ENCODE measurements around the gene KRTDAP.

Gene KRTDAP

DNA sequence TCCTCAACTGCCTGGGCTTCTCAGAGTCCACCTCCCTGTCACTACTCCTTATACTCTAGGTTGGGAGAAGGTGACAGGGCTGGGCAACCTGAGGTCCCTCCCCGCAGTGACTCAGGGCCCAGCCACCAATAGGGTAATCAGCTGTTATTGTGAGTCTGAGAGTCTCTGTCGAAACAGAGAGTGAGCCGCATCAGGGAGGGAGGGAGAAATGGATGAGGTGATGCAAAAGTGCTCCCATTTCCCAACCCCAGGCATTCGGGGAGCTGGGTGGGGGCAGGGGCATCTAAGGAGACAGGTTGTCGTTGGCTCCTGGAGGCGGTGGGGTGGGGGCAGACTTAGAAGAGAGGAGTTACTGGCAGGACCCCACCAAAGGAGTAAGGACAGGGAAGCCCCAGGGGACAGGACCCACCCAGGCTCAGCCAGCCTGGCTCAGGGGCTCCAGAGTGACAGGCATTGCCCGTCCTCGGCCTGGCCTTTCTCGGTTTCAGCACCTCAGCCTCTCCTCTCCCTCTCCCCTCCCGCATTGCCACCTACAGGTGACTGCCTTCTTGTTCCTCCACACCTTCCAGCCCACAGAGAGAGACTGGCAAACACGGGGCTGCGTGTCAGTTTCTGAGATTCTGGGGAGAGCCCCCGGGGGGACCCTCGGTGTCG, 23.5 kb upstream of the KRTDAP start, which contains the start of gene DMKN:
Gene DMKN (minus strand): TSS at position 22 of the 654 bp plus-strand sequence. CDS start 174 bp downstream, outside the sequence.
- peak; percentile 65 for DNase-seq (ENCODE audit: low read depth)
- H3K4me3 ChIP-seq (ENCODE audit: low read depth, low read length), result peak within 1 kb of the TSS; percentile 13

DNA sequence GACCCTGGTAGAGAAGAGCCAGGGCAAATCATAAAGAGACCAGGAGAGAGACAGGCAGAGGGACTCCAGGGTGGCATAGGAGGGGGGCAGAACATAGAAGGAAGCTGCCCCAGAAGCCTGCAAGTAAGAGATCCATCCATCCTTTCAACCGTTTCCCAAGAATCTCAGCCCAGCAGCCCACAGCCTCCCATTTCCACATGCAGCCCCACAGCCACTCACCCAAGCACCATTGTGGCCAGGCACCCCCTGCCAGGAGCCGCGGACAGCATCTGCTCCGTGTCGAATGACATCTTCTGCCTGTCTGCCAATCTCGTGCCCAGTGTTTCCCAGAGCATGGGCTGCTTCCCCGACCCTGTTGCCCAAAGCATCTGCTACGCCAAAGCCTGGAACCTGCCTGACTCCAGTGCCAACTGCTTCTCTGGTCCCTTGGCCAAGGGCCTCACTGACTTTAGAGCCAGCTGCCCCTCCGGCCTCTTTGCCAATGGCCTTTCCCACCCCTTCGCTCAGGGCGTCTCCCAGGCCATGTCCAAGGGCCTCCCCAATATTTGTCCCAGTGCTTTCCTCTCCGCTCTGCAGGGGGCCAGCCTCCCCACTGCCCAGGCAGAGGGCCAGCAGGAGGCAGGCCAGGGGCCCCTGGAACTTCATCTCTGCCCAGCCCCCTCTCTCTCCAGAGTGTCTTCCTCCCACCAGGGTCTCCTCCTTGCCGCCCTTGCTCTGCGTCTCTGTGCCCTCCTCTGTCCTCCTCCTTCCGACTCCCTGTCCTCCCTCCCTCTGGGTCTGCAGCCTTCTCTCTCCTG, 22.8 kb upstream of the KRTDAP start:
- TF ChIP-seq, protein P1, sequence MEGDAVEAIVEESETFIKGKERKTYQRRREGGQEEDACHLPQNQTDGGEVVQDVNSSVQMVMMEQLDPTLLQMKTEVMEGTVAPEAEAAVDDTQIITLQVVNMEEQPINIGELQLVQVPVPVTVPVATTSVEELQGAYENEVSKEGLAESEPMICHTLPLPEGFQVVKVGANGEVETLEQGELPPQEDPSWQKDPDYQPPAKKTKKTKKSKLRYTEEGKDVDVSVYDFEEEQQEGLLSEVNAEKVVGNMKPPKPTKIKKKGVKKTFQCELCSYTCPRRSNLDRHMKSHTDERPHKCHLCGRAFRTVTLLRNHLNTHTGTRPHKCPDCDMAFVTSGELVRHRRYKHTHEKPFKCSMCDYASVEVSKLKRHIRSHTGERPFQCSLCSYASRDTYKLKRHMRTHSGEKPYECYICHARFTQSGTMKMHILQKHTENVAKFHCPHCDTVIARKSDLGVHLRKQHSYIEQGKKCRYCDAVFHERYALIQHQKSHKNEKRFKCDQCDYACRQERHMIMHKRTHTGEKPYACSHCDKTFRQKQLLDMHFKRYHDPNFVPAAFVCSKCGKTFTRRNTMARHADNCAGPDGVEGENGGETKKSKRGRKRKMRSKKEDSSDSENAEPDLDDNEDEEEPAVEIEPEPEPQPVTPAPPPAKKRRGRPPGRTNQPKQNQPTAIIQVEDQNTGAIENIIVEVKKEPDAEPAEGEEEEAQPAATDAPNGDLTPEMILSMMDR (conservative IDR thresholded peaks at IDR 0.05; ENCODE audit: low read depth, low read length), result no peak
- no peak overlapping the region for H3K4me3 ChIP-seq (ENCODE audit: low read depth, low read length)
- no peak for DNase-seq (ENCODE audit: low read depth)

More for the DNA sequence above, 23.5 kb upstream of the KRTDAP start, which contains the start of gene DMKN:
- TF ChIP-seq, protein P1 (conservative IDR thresholded peaks at IDR 0.05; ENCODE audit: low read depth, low read length), result peak; percentile 10

DNA sequence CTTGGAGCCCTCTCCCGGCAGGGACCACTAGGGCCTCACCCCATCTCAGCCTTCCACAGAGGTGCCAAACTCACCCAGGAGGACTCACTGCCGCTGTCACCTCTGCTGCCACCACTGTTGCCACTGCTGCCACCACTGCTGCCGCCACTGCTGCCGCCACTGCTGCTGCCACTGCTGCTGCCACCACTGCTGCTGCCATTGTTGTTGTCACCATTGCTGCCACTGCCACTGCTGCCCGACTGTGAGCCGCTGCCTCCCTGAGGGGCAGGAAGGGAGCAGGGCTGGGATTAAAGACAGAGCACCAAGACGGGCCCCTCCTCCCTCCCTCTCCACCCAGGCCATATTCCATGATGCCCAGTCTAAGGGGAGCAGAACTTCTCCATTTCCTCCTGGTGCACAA, 21.1 kb upstream of the KRTDAP start:
- DNase-seq (ENCODE audit: low read depth), result no peak
- H3K4me3 ChIP-seq (ENCODE audit: low read depth, low read length), result no peak overlapping the region
- TF ChIP-seq, protein P1 (conservative IDR thresholded peaks at IDR 0.05; ENCODE audit: low read depth, low read length), result no peak

DNA sequence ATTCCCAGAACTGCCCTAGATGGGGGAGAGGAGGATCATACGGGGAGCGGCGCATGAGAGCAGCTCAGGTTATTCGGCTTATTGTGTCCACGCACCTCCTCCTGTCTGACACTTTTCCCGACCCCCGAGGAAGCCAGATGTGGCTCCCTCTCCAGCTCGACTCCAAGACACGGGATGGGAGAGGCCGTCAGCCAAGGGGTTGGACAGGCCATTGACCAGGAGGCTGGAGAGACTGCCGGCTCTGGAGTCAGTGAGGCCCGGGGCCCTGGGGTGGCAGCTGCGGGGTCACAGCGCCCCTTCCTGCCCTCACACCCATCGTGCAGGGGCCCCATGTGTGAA, 20.3 kb upstream of the KRTDAP start:
- TF ChIP-seq, protein P1 (conservative IDR thresholded peaks at IDR 0.05; ENCODE audit: low read depth, low read length), result no peak
- H3K4me3 ChIP-seq (ENCODE audit: low read depth, low read length), result no peak overlapping the region
- DNase-seq (ENCODE audit: low read depth), result no peak

DNA sequence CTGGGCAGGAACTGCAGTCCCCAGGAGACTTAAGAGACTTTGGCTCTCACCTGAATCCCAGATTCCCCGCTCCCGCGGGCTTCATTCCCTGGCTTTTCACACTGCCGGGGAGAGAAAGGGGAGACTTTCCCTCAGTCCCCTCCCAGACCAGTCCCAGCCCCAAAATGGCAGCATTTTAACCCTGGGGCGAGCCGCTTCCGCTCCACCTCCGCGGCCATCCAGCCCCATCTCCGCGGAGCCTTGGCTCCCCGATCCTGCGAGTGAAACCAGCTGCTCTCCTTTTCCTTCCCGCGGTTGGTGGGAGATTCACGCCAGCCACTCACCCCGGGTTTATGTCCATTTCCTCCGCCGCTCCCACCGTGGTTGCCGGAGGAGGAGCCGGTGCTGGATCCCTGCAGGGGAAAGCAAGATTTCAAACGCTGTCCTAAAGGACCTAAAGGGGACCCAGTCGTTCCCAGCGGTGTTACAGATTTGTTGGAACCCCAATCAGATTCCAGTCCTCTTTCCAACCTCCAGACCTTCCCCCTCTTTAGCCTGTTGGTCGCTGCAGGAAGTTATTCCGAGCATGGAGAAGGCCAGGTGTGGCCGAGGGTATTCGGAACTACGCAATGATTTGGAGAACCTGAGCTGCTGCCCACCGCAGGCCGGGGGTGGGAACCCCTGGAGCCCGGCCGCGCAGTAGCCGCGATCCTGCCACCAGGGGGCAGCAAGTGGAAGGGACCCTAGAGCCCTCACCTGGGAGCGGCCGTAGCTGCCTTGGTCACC, 19.8 kb upstream of the KRTDAP start:
- peak overlapping the region; percentile 26 for H3K4me3 ChIP-seq (ENCODE audit: low read depth, low read length)
- TF ChIP-seq, protein P1 (conservative IDR thresholded peaks at IDR 0.05; ENCODE audit: low read depth, low read length), result peak; percentile 86
- peak; percentile 34 for DNase-seq (ENCODE audit: low read depth)

DNA sequence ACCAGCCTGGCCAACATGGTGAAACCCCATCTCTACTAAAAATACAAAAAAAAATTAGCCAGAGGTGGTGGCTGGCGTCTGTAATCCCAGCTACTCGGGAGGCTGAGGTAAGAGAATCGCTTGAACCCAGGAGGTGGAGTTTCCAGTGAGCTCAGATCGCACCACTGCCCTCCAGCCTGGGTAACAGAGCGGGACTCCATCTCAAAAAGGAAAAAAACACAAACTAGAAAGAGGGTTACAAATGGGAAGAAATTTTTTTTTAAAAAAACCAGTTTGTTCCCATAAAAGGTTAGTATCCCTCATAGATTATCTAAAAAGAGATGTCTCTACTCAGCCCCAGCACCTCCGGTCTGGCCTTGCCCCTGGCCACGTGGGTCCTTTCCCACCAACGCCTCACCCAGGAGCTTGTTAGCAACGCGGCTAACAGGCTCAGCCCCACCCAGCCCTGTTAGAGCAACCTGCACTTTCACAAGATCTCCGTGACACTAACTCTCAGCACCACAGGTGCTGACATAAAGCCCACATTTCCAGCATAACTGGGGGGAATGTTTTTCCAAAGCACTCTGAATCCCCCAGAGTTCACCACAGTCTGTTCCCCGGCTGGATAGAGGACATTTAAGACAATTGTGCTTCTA, 18.9 kb upstream of the KRTDAP start:
- TF ChIP-seq, protein P1 (conservative IDR thresholded peaks at IDR 0.05; ENCODE audit: low read depth, low read length), result no peak
- peak; percentile 12 for DNase-seq (ENCODE audit: low read depth)
- H3K4me3 ChIP-seq (ENCODE audit: low read depth, low read length), result no peak overlapping the region
